PFSK-1 (cell line): ENCODE results near the gene ST6GALNAC3.

Experiments used
- FOXP2 ChIP-seq: optimal IDR thresholded peaks from 2 replicates; pipeline ENCODE3; 2011; ENCODE audit warnings: borderline replicate concordance, control low read depth, inconsistent platforms; ENCODE audit not compliant: insufficient read depth; ENCODE audit errors: extremely low read length, extremely low read depth
- POLR2AphosphoS5 ChIP-seq: IDR thresholded peaks from 2 replicates; pipeline ENCODE4 v1.6.1; 2012; ENCODE audit warnings: low read depth, mild to moderate bottlenecking, control low read depth, low read length, moderate library complexity
- REST ChIP-seq, 2 experiments: IDR thresholded peaks; 2 replicates each; pipeline versions ENCODE4 v1.6.1 to v1.8.0; 2011 to 2012; ENCODE audit warnings: low read depth in 2 of 2, low read length in 2 of 2, control low read depth in 1 of 2, inconsistent platforms in 1 of 2, mild to moderate bottlenecking in 1 of 2, moderate library complexity in 1 of 2; ENCODE audit not compliant: insufficient read depth in 1 of 2
- SIN3A ChIP-seq: IDR thresholded peaks from 2 replicates; pipeline ENCODE4 v1.6.1; 2012; ENCODE audit warnings: mild to moderate bottlenecking, low read length, moderate library complexity, borderline replicate concordance; ENCODE audit not compliant: insufficient read depth
- TAF1 ChIP-seq: IDR thresholded peaks from 2 replicates; pipeline ENCODE4 v1.6.1; 2012; ENCODE audit warnings: low read length, control low read depth, borderline replicate concordance; ENCODE audit not compliant: insufficient read depth

ST6GALNAC3 gene

GRCh38 chr1:76209238-76209637 is 134.7 kb downstream of the ST6GALNAC3 start:
- no peak for TF ChIP-seq SIN3A
- no peak for TF ChIP-seq FOXP2
- TF ChIP-seq POLR2AphosphoS5, result no peak
- TF ChIP-seq TAF1, result no peak
- no peak for TF ChIP-seq REST (IDR thresholded peaks at IDR 0.05; ENCODE audit: insufficient read depth in 1 of 2, low read depth in 2 of 2, low read length in 2 of 2)

- TF ChIP-seq TAF1 (no peak), REST (IDR thresholded peaks at IDR 0.05; ENCODE audit: insufficient read depth in 1 of 2, low read depth in 2 of 2, low read length in 2 of 2) (no peak), SIN3A (no peak), FOXP2 (no peak), POLR2AphosphoS5 (no peak)
These were observed 135.1 kb downstream of the ST6GALNAC3 start for GRCh38 chr1:76209648-76210047.

- TF ChIP-seq REST (IDR thresholded peaks at IDR 0.05; ENCODE audit: insufficient read depth in 1 of 2, low read depth in 2 of 2, low read length in 2 of 2) (no peak), FOXP2 (no peak), SIN3A (no peak), POLR2AphosphoS5 (no peak), TAF1 (no peak)
These were observed 135.6 kb downstream of the ST6GALNAC3 start for GRCh38 chr1:76210160-76210559.

GRCh38 chr1:76218888-76219287 is 144.3 kb downstream of the ST6GALNAC3 start:
- TF ChIP-seq POLR2AphosphoS5 (no peak), SIN3A (no peak), REST (IDR thresholded peaks at IDR 0.05; ENCODE audit: insufficient read depth in 1 of 2, low read depth in 2 of 2, low read length in 2 of 2) (no peak), TAF1 (no peak), FOXP2 (no peak)

- TF ChIP-seq FOXP2 (no peak), TAF1 (no peak), REST (IDR thresholded peaks at IDR 0.05; ENCODE audit: insufficient read depth in 1 of 2, low read depth in 2 of 2, low read length in 2 of 2) (no peak), POLR2AphosphoS5 (no peak), SIN3A (no peak)
These were observed 144.8 kb downstream of the ST6GALNAC3 start for GRCh38 chr1:76219366-76219818.
